GM06990 (cell line): ENCODE measurements around the gene RP9.
A peak's percentile ranks its signal among the peaks of the same experiment; 100 is the strongest.

Experiments
- DNase-seq: peaks from one replicate; pipeline ENCODE4 v3.0.0-alpha.2; 2011; ENCODE audit not compliant: insufficient read length; ENCODE audit errors: extremely low read depth
- H3K27me3 ChIP-seq: replicated peaks from 2 replicates; pipeline ENCODE4 v1.6.0; 2011; ENCODE audit warnings: low read length; ENCODE audit not compliant: control insufficient read depth, insufficient read depth
- H3K36me3 ChIP-seq: 2 replicates; pipeline ENCODE4 v1.5.1; 2011; ENCODE audit warnings: low read length; ENCODE audit not compliant: control insufficient read depth, insufficient read depth
- H3K4me3 ChIP-seq: replicated peaks from 2 replicates; pipeline ENCODE4 v1.5.1; 2011; ENCODE audit warnings: low read depth, mild to moderate bottlenecking, control low read depth, low read length
- CTCF ChIP-seq: IDR thresholded peaks from 2 replicates; pipeline ENCODE4 v1.5.1; 2011; ENCODE audit warnings: low read length, control low read depth, mild to moderate bottlenecking, inconsistent platforms; ENCODE audit not compliant: insufficient read depth, poor library complexity, severe bottlenecking

Gene RP9

GRCh38 chr7:33114976-33115375 lies 5.8 kb upstream of the RP9 start:
- H3K36me3 ChIP-seq: no peaks in the 10 kb centered on the region
- no peak overlapping the region for H3K4me3 ChIP-seq
- TF ChIP-seq CTCF: no peak
- H3K27me3 ChIP-seq: no peaks in the 10 kb centered on the region
- no peak for DNase-seq

- no peak overlapping the region for H3K4me3 ChIP-seq
Measured at GRCh38 chr7:33111614-33112013, 2.4 kb upstream of the RP9 start.

GRCh38 chr7:33109758-33110238 lies 594 bp upstream of the RP9 start:
- Histone ChIP-seq H3K27me3 (no peaks in the 10 kb centered on the region), H3K36me3 (no peaks in the 10 kb centered on the region), H3K4me3 (peak overlapping the region; percentile 65)
- no peak for DNase-seq
- no peak for TF ChIP-seq CTCF

More at GRCh38 chr7:33111614-33112013, 2.4 kb upstream of the RP9 start:
- Histone ChIP-seq H3K27me3 (no peaks in the 10 kb centered on the region), H3K36me3 (no peaks in the 10 kb centered on the region)
- TF ChIP-seq CTCF: no peak
- DNase-seq: no peak

GRCh38 chr7:33108554-33109004 lies 625 bp downstream of the RP9 start:
- peak; percentile 2 for TF ChIP-seq CTCF
- Histone ChIP-seq H3K27me3 (no peaks in the 10 kb centered on the region), H3K36me3 (no peaks in the 10 kb centered on the region), H3K4me3 (peak overlapping the region; percentile 88)
- no peak for DNase-seq

GRCh38 chr7:33107136-33108066 lies 1.8 kb downstream of the RP9 start:
- Histone ChIP-seq H3K27me3 (no peaks in the 10 kb centered on the region), H3K4me3 (peak overlapping the region; percentile 88), H3K36me3 (peaks cover 4% of the 10 kb centered on the region)
- DNase-seq: no peak
- TF ChIP-seq CTCF: peak; percentile 51
